GM21717 (cell line): ENCODE data around the gene MX2.
"Not testable (repeated sequence)": the region's sequence is repeated elsewhere in the genome, so short reads cannot be mapped to it uniquely, and the experiment has no call there.

Experiments used
- ATAC-seq: cut with Tn5 transposase; IDR thresholded peaks from one replicate; pipeline ENCODE4 v1.9.1; 2021; ENCODE audit warnings: mild to moderate bottlenecking, moderate library complexity; ENCODE audit not compliant: unreplicated experiment

Gene MX2

GRCh38 chr21:41338455-41338854 lies 23.4 kb upstream of the MX2 start:
- no peak for ATAC-seq

- no peak for ATAC-seq
Observed at GRCh38 chr21:41342035-41342434, 19.8 kb upstream of the MX2 start.

GRCh38 chr21:41344146-41344545 lies 17.7 kb upstream of the MX2 start:
- no peak for ATAC-seq

- ATAC-seq, result no peak
Observed at GRCh38 chr21:41345356-41345755, 16.5 kb upstream of the MX2 start.

- ATAC-seq, result no peak
Observed at GRCh38 chr21:41345934-41346685, 15.7 kb upstream of the MX2 start.

GRCh38 chr21:41346758-41347157 lies 15.1 kb upstream of the MX2 start:
- no peak for ATAC-seq

GRCh38 chr21:41348434-41348833 lies 13.4 kb upstream of the MX2 start:
- no peak for ATAC-seq

- ATAC-seq, result no peak
Observed at GRCh38 chr21:41349126-41349525, 12.7 kb upstream of the MX2 start.

- ATAC-seq, result no peak
Observed at GRCh38 chr21:41349619-41350390, 12.0 kb upstream of the MX2 start.

GRCh38 chr21:41350436-41351155 lies 11.2 kb upstream of the MX2 start:
- ATAC-seq, result no peak

GRCh38 chr21:41357546-41357945 lies 4.3 kb upstream of the MX2 start:
- ATAC-seq, result no peak

GRCh38 chr21:41358193-41359166 lies 3.3 kb upstream of the MX2 start:
- no peak for ATAC-seq

- no peak for ATAC-seq
Observed at GRCh38 chr21:41359286-41359685, 2.5 kb upstream of the MX2 start.

GRCh38 chr21:41359754-41360071 lies 2.1 kb upstream of the MX2 start:
- not testable (repeated sequence) for ATAC-seq

GRCh38 chr21:41360072-41360821 lies 1.6 kb upstream of the MX2 start:
- no peak for ATAC-seq

GRCh38 chr21:41361053-41361785 lies 608 bp upstream of the MX2 start:
- no peak for ATAC-seq

GRCh38 chr21:41362605-41363369 lies 960 bp downstream of the MX2 start:
- no peak for ATAC-seq
